Breast epithelium (tissue), 3 donors: ENCODE results near the gene HHLA2.

Experiments
- CTCF ChIP-seq, 3 donors: fragments of 450-650 bp; IDR thresholded peaks; one replicate each; pipeline ENCODE4 v1.5.1; 2016 to 2017; ENCODE audit warnings: antibody characterized with exemption in 3 of 3, mild to moderate bottlenecking in 3 of 3, moderate library complexity in 3 of 3
- POLR2AphosphoS5 ChIP-seq, 3 donors: sonication (generic); formaldehyde crosslinking; IDR thresholded peaks; one replicate each; pipeline ENCODE4 v1.6.1; 2017; ENCODE audit warnings: antibody characterized with exemption in 3 of 3

GRCh38 chr3:108389372-108389771 lies 93.0 kb downstream of the HHLA2 start:
- TF ChIP-seq POLR2AphosphoS5 (IDR thresholded peaks at IDR 0.05) (no peak), CTCF (IDR thresholded peaks at IDR 0.05) (no peak)
